ENCODE results near the gene RBM44. TPM values are rescaled to one million over a fixed set of nuclear protein-coding genes. Genes with fewer than 3 reads are reported as not detected.
"Not testable (repeated sequence)": the region's sequence is repeated elsewhere in the genome, so short reads cannot be mapped to it uniquely, and the experiment has no call there.

Gene RBM44, protein sequence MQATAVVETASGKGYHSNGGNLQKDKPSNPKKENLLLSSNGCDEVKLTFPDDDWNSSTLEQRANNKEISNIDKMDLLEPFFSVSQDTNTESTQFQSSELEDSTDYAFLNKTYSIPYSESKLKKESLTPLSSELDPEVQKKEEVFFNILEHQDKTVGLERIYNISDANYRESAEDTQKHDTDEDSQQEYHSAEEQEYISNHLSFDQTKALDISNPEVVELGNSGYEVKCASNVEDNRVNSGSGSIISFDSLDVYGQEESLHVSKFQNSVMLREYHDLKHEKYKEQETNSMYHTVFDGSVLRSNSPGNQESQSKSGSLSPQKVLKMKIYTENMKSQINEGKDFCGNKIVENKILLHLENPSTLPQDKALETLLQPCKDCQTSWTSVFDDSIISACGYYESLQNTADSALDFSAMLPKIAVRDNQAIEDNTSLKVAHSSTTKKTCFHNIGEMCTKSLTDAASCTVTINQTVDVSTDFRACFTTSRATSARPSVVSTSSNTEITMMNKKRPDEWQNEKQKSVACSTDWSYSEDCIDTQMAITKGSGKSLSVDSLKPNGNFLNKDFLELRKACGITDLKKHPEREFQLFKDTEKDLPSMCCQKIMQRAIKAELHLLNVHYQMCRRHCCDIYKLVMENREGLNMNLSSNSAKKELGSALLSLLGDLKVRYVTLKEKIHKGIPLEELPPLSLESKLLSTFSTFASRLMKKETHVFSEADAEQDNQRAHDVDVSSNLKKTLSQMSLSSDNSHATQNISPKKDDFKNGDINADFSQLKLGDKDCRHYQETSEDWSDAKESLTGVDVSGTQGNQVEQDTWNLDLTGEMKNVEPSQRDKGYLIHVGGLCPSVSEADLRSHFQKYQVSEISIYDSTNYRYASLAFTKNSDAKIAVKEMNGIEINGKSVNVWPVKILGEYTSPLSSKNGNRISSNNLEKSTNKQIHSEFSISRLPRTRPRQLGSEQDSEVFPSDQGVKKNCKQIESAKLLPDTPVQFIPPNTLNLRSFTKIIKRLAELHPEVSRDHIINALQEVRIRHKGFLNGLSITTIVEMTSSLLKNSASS
- total RNA-seq (2014; rRNA removed; shearing (Covaris generic)) = 0.06 and 0.30 TPM in 2 replicates

DNA sequence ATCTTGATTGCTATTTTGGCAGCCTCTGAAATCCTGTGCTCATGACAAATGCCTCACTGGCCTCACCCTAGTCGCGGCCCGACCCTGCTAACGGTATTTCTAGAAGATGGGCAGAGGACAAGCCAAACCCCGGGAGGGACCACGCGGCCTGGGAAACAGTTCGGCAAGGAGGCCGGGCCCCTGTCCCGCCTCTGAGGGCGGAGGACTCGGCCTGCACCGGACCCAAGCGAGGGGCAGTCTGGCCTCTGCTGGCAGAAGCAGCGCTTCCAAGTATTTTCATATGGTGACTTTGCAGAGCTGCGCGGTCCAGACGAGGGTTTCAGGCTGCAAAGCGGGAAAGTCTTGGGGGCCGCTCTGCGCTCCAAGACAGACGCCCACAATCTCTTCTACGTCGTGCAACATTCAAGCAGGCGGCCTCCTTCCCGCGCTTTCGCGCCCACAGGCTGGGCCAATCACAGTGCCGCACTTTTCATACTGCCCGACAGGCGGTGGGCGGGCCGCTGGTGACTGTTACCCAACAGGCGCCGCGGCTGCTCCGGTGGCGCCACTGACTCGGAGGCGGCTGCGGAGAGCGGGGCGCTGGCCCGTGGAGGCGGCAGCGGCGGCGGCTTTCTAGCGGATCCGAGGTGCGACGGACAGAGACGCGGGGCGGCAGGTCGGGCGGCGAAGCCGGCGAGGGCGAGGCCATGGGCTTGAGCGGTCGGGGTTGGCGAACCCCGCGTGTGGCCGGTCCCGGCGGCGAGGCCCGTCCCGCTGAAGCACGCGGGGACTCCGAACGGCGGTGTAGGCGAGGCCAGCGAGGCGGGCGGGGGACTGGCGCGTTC, at the start of gene RBM44:
TSS of gene RBM44 (plus strand) at position 544 of the 824 bp plus-strand sequence. CDS start 14,831 bp downstream, outside the sequence.
- no peak for DNase-seq (ENCODE audit: low read depth)

DNA sequence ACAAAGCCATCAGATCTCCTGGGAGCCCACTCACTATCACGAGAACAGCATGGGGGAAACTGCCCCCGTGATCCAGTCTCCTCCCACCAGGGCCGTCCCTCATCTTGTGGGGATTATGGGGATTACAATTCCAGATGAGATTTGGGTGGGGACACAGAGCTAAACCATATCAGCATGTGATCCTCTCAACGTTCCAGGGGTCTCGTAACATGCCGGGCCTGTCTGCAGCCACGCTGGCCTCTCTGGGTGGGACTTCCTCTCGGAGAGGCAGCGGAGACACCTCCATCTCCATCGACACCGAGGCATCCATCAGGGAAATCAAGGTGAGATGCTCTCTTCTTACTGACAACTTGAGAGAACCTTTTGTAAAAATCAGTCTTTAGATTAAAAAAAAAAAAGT, 49.6 kb upstream of the RBM44 start:
- DNase-seq (ENCODE audit: low read depth) = no peak

DNA sequence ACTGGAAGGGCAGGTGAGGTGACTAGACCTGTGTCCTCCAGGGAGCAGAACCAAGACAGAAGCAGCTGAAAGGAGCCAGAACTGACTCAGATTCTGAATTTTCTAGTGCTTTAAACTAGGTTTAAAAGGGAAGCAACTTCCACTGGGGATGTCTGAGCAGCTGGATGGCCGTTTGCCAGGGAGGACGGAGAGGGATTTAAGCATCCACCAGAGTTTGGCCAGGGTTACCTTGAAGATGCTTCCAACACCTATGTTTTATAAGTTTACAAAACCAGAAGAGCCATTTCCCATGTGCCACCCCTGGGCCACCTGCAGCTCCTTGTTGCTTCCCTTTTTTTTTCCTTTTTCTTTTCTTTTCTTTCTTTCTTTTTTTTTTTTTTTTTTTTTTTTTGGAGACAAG, 48.6 kb upstream of the RBM44 start:
- DNase-seq (ENCODE audit: low read depth) = no peak

DNA sequence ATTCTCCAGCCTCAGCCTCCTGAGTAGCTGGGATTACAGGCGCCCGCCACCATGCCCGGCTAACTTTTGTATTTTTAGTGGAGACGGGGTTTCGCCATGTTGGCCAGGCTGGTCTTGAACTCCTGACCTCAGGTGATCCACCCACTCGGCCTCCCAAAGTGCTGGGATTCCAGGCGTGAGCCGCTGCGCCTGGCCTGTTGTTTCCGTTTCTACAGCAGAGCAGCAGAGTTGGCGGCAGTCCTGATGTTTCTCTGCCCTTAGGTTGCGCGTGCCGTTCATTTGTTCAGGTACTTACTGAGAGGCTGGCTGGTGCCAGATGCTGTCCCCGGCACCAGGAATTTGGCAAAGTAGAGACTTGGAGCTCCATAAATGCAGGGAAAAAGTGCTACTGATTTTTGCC, 48.1 kb upstream of the RBM44 start:
- not testable (repeated sequence) for DNase-seq (ENCODE audit: low read depth)

DNA sequence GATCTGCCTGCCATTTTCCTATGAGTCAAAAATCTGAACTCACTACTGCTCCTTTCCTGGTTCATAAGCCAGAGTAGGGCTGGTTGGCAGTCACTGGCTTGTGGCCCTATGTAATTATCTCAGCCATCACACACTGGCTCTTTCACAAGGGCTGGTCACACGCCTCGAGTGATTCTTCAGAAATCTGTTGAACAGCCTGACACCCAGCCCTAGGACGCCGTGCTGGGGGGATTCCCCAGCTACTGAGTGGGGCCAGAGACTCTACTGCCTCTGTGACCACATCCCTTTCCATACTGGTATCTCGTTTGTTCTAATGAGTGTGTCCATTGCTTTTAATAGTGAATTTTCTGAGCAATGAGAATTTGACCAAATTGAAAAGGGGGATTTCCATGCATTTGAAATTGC, 45.8 kb upstream of the RBM44 start:
- no peak for DNase-seq (ENCODE audit: low read depth)

DNA sequence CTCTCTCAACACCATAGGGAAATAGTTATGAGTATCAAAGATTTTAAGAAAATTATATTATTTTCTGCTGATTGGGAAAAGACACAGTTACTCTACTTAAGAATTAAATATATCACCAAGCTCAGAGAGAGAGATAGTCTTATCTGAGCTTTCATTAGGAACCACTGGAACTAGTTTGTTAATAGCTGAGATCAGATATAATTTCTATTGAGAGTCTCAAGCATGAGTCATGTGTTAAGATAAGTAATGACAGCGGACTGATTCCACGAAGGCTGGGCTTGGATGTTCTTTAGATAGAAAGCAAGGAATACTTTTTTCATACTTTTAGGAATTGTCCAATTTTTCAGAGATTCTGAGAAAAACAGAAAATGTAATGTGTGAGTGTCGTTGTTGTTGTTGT, 44.4 kb upstream of the RBM44 start:
- no peak for DNase-seq (ENCODE audit: low read depth)

DNA sequence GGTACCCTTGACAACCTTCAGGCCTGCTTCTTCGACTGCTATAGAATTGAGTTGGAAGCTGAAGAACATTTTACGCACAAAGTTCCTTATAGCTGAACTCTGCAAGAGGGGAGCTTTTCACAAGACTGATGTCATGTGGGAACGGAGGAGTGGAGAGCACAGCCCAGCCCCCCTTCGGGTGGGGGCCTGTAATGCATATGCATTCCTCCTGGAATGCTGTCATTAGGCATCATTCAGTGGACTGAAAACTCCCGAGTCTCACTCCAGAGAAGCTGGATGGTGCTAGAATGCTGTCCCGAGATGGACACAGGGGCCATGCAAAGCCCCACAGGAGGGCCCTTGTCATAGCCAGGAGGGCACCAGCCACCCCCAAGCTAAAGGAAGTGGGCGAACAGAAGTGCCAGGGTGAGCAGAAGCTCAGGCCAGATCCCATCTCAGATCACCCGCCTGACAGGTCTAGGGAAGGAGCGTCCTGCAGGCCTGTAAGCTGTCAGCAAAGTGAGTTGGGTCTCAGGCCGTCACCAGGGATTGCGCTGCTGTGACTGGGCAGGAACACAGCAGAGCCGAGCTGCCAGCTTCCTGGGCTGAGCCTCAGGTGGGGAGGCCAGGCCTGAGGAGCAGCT, 43.8 kb upstream of the RBM44 start:
- no peak for DNase-seq (ENCODE audit: low read depth)

DNA sequence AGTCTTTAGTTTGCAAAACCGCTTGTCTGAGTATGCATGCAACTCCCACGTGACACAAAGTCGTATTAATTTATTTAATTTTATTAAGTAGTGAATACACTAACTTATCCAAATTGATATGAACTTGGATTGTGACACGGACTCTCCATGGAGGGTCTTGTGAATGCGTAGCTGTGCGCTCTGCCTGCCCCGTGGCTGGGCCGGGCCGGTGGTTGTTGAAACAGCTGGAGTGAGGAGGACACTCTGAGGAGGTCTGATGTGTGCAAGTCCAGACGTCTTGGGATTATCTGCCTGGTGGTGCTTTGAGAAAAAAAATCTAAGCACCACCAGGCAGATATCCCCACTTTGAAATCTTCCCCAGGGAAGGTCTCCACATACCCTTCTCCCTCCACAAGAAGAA, 41.0 kb upstream of the RBM44 start:
- no peak for DNase-seq (ENCODE audit: low read depth)

DNA sequence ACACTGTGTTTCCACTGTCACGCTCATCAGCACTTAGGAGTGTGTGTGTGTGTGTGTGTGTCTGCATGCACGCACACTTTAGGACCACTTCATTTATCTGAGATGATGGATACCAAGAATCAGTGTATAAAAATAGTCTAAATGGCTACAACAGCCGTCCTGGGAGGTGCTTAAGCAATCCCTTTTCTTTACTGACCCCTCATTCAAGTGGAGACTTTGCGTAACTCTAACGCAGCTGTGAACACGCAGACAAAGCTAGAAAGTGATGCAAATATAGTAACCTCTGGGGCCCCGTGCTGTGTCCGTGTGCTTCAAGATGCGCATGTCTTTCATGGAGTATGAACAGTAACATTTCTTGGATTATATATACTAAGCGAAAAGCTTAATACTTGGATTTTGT, 40.4 kb upstream of the RBM44 start:
- DNase-seq (ENCODE audit: low read depth) = no peak

DNA sequence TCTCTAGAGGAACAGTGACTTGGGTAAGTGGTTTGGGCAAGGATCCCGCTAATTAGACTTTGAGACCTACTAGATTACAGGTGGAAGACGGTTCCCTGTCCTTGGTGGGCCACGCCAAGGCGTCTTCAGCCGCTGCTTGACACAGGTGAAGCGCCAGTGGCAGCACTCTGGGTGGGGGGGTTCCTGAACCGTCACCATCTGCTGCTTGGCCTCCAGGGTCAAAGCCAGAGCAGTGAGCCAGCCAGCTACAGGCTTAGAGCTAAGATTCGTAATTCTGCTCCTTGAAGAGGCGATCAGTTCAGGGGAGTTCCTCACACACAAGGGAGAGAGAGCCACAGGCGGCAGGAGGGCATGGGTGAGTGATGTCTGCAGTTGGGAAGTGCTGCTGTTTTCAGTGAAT, 39.4 kb upstream of the RBM44 start:
- DNase-seq (ENCODE audit: low read depth) = no peak

DNA sequence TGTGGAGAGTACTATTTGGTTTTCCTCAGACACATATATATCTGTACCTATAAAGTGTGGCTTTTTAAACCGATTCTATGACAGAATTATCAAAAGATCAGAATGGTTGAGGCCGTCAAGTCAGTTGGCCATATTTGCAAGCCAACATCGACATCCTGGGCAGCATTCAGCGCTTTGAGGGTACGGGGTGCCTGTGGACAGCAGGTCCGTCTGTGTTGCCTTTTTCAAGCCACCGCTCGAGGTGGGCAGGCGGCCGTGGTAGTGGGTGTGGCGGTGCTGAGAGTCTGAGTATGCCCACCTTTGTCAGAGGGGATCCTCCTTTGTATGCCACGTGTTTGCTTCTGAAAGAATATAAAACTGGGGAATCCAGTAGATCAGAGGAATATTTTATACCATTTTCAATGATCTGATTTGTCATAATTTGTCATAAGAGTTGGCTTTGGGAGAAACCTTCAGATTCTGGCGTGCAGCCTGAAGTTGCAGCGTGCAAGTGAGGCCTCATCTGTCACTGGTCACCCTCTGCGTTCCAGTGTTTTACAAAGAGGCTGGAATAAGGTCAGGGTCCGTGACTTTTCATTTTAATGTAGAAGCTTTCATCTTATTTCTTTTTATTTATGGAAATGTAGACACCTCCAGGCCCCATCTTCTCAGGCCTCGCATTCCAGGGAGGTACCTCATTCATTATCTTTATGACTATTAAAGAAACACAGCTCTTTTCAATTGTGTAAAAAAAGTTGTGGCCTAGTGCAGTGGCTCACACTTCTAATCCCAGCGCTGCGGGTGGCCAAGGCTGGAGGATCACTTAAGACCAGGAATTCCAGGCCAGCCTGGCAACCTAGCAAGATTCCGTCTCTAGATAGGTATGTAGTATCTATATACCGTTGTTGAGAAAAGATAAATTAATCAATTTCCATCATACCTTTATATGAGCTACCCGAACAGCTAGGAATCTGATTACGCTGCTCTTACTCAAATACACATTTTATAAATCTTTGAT, 37.8 kb upstream of the RBM44 start:
- no peak for DNase-seq (ENCODE audit: low read depth)

DNA sequence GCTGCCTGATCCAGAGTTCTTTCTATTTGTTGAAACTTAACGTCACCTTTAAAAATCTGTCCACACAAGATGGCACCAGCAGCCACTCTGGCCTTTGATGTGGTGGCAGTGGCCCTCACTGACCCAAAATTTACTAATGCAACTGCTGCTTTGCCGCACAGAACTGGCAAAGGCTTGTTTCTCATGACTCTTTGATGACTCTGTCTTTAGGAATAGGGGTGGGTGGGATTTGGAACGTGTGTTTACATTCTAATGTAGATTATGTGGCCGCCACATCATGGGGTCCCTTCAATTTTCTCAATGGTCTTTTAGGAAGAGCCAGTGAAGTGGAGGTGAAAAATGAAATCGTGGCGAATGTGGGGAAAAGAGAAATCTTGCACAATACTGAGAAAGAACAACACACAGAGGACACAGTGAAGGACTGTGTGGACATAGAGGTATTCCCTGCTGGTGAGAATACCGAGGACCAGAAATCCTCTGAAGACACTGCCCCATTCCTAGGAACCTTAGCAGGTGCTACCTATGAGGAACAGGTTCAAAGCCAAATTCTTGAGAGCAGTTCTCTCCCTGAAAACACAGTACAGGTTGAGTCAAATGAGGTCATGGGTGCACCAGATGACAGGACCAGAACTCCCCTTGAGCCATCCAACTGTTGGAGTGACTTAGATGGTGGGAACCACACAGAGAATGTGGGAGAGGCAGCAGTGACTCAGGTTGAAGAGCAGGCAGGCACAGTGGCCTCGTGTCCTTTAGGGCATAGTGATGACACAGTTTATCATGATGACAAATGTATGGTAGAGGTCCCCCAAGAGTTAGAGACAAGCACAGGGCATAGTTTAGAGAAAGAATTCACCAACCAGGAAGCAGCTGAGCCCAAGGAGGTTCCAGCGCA, 36.0 kb upstream of the RBM44 start:
- not testable (repeated sequence) for DNase-seq (ENCODE audit: low read depth)

DNA sequence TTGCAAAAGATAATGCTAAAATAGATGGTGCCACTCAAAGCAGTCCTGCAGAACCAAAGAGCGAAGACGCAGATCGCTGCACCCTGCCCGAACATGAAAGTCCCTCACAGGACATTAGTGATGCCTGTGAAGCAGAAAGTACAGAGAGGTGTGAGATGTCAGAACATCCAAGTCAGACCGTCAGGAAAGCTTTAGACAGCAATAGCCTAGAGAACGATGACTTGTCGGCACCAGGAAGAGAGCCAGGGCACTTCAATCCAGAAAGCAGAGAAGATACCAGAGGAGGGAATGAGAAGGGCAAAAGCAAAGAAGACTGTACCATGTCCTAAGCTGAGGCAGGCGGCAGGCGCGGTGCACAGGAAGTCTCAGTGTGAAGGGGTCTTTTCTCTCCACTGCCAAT, 34.8 kb upstream of the RBM44 start:
- no peak for DNase-seq (ENCODE audit: low read depth)

DNA sequence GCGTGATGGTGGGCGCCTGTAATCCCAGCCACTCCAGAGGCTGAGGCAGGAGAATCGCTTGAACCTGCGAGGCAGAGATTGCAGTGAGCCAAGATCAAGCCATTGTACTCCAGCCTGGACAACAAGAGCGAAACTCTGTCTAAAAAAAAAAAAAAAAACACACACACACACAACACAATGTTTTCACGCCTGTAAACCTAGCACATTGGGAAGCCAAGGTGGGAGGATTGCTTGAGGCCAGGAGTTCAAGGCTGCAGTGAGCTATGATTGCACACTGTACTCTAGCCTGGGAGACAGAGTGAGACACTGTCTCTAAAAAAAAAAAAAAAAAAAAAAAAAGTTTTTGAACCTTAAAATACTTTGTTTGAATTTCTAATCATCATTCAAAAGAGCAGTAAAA, 33.5 kb upstream of the RBM44 start:
- DNase-seq (ENCODE audit: low read depth) = not testable (repeated sequence)

DNA sequence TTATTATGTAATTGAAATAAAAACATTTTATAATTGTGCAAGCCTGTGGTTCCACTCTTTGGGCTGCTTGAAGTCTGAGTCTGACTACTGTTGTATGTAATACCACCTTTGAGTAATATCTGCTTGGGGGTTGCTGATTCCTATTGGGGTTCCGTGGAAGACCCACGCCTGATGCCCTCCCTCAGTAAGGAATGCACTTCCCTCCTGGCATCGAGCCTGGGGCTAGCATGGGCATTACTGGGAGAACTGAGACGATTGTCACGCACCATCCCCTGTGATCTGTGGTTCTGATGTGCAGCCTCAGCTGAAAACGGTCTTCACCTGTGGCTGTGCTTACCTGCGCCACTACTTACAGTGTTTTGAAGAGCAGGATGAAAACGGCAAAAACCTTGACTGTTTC, 32.7 kb upstream of the RBM44 start:
- no peak for DNase-seq (ENCODE audit: low read depth)

DNA sequence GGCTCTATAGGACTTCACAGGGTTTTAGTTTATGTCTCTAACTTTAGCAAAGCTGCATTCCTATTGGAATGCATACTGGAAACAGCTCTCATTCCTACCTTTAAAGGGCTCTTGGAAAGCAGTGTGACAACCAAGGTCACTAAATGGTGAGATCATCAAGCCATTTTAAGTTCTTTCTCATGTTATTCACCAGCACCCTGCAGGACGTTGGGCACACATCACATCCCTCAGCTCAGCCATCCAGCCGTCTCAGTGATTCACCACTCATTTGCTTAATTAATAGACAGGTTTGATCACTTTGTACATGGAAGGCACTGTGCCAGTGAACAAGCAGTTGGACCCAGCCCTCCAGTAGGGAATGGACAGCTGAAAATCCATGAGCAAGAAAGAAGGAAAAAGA, 32.2 kb upstream of the RBM44 start:
- no peak for DNase-seq (ENCODE audit: low read depth)

DNA sequence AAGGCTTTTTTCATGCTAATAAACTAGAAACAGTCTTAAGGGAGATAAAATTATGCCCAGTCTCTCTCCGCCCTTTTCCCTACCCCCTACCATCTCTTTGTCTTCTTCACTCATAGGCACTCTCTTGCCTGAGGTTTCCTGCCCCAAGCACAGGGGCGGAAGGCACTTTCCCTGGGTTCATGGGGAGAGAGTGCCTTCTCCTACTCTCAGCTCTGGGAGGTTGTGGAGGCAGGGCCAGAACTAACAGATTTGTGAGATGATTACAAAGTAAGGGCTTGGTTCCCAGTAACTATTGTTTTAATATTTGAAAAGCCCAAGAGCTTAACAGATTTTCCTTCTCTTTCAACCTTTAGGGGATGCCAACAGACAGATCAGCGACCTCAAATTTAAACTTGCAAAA, 26.1 kb upstream of the RBM44 start:
- DNase-seq (ENCODE audit: low read depth) = no peak

DNA sequence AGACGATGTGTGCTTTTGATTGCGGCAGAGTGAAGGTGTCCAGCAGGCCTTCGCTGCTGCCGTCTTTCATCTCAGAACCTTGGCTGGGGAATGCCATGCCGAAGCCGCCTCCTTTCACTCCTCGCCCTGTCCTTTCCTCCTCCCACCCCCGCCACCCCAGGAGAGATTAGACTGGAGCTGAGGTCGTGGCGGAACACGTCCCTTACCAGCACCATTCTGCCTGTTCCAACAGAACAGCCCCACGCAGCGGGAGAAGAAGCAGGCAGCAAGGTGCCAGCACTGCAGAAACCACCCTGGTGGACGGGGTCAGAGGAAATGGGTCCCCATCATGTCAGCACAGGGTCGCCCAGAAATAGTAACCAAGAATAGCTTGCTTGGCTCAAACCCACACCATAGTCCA, 24.8 kb upstream of the RBM44 start:
- no peak for DNase-seq (ENCODE audit: low read depth)

All from Daoy (cell line).